ENCODE results near the gene BSN. TPM values are rescaled to one million over a fixed set of nuclear protein-coding genes. Genes with fewer than 3 reads are reported as not detected.

Gene BSN
- total and polyA plus RNA-seq, 2 experiments from 2014 or later: 0.50 to 5.1 TPM

DNA sequence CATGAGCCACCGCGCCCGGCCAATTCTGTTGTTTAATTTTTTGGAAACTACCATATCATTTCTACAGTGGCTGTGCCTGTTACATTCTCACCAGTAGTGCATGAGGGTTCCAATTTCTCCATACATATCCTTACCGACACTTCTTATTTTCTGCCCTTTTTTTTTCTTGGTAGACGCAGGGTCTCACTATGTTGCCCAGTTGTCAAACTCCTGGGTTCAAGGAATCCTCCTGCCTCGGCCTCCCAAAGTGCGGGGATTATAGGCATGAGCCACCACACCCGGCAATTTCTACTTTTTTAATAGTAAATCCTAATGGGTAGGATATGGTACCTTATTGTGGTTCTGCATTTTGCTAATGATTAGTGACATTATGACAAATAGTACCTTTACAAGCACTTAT lies 155.6 kb downstream of the BSN start:
- ATAC-seq (no peak), DNase-seq (ENCODE audit: low spot score) (no peak)
- Mint-ChIP-seq H3K36me3 (ENCODE audit: low read depth) (peaks cover 7% of the 10 kb centered on the region), H3K27me3 (ENCODE audit: insufficient read depth, low read depth, poor library complexity) (peaks cover 13% of the 10 kb centered on the region), H3K9me3 (no peaks in the 10 kb centered on the region), H3K4me1 (no peaks in the 10 kb centered on the region), H3K27ac (no peak overlapping the region), H3K4me3 (no peak overlapping the region)
- Histone ChIP-seq H3F3A (replicated peaks; ENCODE audit: low read depth) (no peaks in the 10 kb centered on the region), H3K79me2 (replicated peaks; ENCODE audit: insufficient read depth) (no peaks in the 10 kb centered on the region), H2AFZ (no peak overlapping the region), H3K27me3 (ENCODE audit: insufficient read depth) (no peaks in the 10 kb centered on the region), H3K27ac (ENCODE audit: low read depth) (no peak overlapping the region), H3K4me2 (no peak overlapping the region), H4K20me1 (replicated peaks; ENCODE audit: insufficient read depth) (peaks cover 6% of the 10 kb centered on the region; the same call in 1 of the 2 replicates), H3K9me2 (ENCODE audit: insufficient read depth) (no peaks in the 10 kb centered on the region), H3K36me3 (ENCODE audit: insufficient read depth) (no peaks in the 10 kb centered on the region), H3K4me1 (ENCODE audit: insufficient read depth) (no peaks in the 10 kb centered on the region), H3K4me3 (no peak overlapping the region)
- no peak for TF ChIP-seq EZH2phosphoT487 (IDR thresholded peaks at IDR 0.05; ENCODE audit: unreplicated experiment)
- TF ChIP-seq, protein P1, sequence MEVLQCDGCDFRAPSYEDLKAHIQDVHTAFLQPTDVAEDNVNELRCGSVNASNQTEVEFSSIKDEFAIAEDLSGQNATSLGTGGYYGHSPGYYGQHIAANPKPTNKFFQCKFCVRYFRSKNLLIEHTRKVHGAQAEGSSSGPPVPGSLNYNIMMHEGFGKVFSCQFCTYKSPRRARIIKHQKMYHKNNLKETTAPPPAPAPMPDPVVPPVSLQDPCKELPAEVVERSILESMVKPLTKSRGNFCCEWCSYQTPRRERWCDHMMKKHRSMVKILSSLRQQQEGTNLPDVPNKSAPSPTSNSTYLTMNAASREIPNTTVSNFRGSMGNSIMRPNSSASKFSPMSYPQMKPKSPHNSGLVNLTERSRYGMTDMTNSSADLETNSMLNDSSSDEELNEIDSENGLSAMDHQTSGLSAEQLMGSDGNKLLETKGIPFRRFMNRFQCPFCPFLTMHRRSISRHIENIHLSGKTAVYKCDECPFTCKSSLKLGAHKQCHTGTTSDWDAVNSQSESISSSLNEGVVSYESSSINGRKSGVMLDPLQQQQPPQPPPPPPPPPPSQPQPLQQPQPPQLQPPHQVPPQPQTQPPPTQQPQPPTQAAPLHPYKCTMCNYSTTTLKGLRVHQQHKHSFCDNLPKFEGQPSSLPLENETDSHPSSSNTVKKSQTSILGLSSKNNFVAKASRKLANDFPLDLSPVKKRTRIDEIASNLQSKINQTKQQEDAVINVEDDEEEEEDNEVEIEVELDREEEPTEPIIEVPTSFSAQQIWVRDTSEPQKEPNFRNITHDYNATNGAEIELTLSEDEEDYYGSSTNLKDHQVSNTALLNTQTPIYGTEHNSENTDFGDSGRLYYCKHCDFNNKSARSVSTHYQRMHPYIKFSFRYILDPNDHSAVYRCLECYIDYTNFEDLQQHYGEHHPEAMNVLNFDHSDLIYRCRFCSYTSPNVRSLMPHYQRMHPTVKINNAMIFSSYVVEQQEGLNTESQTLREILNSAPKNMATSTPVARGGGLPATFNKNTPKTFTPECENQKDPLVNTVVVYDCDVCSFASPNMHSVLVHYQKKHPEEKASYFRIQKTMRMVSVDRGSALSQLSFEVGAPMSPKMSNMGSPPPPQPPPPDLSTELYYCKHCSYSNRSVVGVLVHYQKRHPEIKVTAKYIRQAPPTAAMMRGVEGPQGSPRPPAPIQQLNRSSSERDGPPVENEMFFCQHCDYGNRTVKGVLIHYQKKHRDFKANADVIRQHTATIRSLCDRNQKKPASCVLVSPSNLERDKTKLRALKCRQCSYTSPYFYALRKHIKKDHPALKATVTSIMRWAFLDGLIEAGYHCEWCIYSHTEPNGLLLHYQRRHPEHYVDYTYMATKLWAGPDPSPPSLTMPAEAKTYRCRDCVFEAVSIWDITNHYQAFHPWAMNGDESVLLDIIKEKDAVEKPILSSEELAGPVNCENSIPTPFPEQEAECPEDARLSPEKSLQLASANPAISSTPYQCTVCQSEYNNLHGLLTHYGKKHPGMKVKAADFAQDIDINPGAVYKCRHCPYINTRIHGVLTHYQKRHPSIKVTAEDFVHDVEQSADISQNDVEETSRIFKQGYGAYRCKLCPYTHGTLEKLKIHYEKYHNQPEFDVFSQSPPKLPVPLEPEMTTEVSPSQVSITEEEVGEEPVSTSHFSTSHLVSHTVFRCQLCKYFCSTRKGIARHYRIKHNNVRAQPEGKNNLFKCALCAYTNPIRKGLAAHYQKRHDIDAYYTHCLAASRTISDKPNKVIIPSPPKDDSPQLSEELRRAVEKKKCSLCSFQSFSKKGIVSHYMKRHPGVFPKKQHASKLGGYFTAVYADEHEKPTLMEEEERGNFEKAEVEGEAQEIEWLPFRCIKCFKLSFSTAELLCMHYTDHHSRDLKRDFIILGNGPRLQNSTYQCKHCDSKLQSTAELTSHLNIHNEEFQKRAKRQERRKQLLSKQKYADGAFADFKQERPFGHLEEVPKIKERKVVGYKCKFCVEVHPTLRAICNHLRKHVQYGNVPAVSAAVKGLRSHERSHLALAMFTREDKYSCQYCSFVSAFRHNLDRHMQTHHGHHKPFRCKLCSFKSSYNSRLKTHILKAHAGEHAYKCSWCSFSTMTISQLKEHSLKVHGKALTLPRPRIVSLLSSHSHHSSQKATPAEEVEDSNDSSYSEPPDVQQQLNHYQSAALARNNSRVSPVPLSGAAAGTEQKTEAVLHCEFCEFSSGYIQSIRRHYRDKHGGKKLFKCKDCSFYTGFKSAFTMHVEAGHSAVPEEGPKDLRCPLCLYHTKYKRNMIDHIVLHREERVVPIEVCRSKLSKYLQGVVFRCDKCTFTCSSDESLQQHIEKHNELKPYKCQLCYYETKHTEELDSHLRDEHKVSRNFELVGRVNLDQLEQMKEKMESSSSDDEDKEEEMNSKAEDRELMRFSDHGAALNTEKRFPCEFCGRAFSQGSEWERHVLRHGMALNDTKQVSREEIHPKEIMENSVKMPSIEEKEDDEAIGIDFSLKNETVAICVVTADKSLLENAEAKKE (CRISPR knock-in tag; IDR thresholded peaks at IDR 0.05): no peak
- TF ChIP-seq EZH2 (IDR thresholded peaks at IDR 0.05; ENCODE audit: low read depth, unreplicated experiment): no peak
- no peak for TF ChIP-seq JUNB (IDR thresholded peaks at IDR 0.05; ENCODE audit: unreplicated experiment)
- TF ChIP-seq, protein P2, sequence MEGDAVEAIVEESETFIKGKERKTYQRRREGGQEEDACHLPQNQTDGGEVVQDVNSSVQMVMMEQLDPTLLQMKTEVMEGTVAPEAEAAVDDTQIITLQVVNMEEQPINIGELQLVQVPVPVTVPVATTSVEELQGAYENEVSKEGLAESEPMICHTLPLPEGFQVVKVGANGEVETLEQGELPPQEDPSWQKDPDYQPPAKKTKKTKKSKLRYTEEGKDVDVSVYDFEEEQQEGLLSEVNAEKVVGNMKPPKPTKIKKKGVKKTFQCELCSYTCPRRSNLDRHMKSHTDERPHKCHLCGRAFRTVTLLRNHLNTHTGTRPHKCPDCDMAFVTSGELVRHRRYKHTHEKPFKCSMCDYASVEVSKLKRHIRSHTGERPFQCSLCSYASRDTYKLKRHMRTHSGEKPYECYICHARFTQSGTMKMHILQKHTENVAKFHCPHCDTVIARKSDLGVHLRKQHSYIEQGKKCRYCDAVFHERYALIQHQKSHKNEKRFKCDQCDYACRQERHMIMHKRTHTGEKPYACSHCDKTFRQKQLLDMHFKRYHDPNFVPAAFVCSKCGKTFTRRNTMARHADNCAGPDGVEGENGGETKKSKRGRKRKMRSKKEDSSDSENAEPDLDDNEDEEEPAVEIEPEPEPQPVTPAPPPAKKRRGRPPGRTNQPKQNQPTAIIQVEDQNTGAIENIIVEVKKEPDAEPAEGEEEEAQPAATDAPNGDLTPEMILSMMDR (conservative IDR thresholded peaks at IDR 0.05; ENCODE audit: low read depth in 2 of 2): no peak
- TF ChIP-seq, protein P3, sequence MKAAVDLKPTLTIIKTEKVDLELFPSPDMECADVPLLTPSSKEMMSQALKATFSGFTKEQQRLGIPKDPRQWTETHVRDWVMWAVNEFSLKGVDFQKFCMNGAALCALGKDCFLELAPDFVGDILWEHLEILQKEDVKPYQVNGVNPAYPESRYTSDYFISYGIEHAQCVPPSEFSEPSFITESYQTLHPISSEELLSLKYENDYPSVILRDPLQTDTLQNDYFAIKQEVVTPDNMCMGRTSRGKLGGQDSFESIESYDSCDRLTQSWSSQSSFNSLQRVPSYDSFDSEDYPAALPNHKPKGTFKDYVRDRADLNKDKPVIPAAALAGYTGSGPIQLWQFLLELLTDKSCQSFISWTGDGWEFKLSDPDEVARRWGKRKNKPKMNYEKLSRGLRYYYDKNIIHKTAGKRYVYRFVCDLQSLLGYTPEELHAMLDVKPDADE (IDR thresholded peaks at IDR 0.05): no peak
- TF ChIP-seq POLR2AphosphoS5 (IDR thresholded peaks at IDR 0.05; ENCODE audit: low read depth): no peak
- no peak for TF ChIP-seq ZNF331 (CRISPR knock-in tag; IDR thresholded peaks at IDR 0.05; ENCODE audit: low read depth)
- no peak for TF ChIP-seq NANOG (IDR thresholded peaks at IDR 0.05; ENCODE audit: borderline replicate concordance)
- TF ChIP-seq, protein P4, sequence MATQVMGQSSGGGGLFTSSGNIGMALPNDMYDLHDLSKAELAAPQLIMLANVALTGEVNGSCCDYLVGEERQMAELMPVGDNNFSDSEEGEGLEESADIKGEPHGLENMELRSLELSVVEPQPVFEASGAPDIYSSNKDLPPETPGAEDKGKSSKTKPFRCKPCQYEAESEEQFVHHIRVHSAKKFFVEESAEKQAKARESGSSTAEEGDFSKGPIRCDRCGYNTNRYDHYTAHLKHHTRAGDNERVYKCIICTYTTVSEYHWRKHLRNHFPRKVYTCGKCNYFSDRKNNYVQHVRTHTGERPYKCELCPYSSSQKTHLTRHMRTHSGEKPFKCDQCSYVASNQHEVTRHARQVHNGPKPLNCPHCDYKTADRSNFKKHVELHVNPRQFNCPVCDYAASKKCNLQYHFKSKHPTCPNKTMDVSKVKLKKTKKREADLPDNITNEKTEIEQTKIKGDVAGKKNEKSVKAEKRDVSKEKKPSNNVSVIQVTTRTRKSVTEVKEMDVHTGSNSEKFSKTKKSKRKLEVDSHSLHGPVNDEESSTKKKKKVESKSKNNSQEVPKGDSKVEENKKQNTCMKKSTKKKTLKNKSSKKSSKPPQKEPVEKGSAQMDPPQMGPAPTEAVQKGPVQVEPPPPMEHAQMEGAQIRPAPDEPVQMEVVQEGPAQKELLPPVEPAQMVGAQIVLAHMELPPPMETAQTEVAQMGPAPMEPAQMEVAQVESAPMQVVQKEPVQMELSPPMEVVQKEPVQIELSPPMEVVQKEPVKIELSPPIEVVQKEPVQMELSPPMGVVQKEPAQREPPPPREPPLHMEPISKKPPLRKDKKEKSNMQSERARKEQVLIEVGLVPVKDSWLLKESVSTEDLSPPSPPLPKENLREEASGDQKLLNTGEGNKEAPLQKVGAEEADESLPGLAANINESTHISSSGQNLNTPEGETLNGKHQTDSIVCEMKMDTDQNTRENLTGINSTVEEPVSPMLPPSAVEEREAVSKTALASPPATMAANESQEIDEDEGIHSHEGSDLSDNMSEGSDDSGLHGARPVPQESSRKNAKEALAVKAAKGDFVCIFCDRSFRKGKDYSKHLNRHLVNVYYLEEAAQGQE (IDR thresholded peaks at IDR 0.05; ENCODE audit: unreplicated experiment): no peak
- no peak for TF ChIP-seq CREB1 (CRISPR knock-in tag; IDR thresholded peaks at IDR 0.05; ENCODE audit: low read depth)
- TF ChIP-seq STAT1 (IDR thresholded peaks at IDR 0.05; ENCODE audit: unreplicated experiment): no peak
- no peak for TF ChIP-seq ZNF114 (CRISPR knock-in tag; IDR thresholded peaks at IDR 0.05)
